Gastroesophageal sphincter (tissue), 2 donors: ENCODE data around the gene MDFIC2.

Experiments
- POLR2A ChIP-seq, 2 donors: fragments of 450-650 bp; IDR thresholded peaks; one replicate each; pipeline ENCODE4 v1.6.1; 2017; ENCODE audit warnings: antibody characterized with exemption in 2 of 2, mild to moderate bottlenecking in 2 of 2, moderate library complexity in 1 of 2
- POLR2AphosphoS5 ChIP-seq: sonication (generic); formaldehyde crosslinking; IDR thresholded peaks from one replicate; pipeline ENCODE4 v1.6.1; 2017; ENCODE audit warnings: antibody characterized with exemption

GRCh38 chr3:70312336-70312735, at the start of gene MDFIC2:
- no peak for TF ChIP-seq POLR2A (IDR thresholded peaks at IDR 0.05)
- TF ChIP-seq POLR2AphosphoS5, result no peak
